ENCODE results near the gene HOXD12. TPM values are rescaled to one million over a fixed set of nuclear protein-coding genes. Genes with fewer than 3 reads are reported as not detected.

Gene HOXD12
- total RNA-seq, 4 donors from 2014 or later = not detected

DNA sequence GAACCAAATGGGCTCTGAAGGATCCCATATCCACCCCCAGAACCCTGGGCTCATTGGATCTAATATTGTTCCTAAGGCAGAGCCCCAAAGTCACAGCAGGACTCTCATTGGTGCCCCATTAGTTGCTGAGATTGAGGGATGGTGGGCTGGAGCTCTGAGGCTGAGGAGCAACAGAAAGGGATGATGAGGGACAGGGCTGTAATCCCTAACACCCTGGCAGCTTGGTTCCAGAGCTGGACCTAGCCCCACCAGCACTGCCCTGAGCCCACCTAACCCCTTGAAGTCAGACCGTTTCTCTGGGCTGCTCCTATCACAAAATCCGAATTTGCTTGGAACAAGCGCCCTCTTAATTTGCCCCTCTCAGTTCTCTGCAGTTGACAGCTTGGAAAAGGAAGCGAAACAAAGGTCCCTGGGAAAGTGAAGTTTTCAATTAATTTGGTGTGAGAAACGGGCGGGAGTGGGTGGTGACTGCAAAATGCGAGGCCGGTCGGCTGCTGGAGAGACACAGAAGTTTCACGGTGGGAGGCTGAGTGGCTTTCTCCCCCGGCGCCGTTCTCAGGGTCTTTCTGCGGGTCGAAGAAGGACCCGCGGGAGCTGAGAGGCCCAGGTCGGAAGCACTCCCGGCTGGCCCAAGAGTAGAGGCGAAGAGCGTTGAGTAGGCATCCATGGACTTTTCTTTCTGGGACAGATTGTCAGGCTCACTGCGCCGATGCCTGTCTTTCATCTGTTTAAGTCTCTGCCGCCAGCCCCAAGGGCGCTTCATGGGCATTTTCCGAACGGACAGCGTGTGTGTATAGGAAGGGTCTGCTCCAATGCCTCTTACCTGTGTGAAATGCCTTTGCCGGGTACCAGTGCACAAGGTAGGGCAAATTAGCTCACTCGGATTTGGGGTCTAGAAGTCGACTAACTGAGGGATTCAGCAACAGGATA, 8.0 kb upstream of the HOXD12 start:
- TF ChIP-seq, protein P1, sequence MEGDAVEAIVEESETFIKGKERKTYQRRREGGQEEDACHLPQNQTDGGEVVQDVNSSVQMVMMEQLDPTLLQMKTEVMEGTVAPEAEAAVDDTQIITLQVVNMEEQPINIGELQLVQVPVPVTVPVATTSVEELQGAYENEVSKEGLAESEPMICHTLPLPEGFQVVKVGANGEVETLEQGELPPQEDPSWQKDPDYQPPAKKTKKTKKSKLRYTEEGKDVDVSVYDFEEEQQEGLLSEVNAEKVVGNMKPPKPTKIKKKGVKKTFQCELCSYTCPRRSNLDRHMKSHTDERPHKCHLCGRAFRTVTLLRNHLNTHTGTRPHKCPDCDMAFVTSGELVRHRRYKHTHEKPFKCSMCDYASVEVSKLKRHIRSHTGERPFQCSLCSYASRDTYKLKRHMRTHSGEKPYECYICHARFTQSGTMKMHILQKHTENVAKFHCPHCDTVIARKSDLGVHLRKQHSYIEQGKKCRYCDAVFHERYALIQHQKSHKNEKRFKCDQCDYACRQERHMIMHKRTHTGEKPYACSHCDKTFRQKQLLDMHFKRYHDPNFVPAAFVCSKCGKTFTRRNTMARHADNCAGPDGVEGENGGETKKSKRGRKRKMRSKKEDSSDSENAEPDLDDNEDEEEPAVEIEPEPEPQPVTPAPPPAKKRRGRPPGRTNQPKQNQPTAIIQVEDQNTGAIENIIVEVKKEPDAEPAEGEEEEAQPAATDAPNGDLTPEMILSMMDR (IDR thresholded peaks at IDR 0.05; ENCODE audit: low read depth) = no peak

DNA sequence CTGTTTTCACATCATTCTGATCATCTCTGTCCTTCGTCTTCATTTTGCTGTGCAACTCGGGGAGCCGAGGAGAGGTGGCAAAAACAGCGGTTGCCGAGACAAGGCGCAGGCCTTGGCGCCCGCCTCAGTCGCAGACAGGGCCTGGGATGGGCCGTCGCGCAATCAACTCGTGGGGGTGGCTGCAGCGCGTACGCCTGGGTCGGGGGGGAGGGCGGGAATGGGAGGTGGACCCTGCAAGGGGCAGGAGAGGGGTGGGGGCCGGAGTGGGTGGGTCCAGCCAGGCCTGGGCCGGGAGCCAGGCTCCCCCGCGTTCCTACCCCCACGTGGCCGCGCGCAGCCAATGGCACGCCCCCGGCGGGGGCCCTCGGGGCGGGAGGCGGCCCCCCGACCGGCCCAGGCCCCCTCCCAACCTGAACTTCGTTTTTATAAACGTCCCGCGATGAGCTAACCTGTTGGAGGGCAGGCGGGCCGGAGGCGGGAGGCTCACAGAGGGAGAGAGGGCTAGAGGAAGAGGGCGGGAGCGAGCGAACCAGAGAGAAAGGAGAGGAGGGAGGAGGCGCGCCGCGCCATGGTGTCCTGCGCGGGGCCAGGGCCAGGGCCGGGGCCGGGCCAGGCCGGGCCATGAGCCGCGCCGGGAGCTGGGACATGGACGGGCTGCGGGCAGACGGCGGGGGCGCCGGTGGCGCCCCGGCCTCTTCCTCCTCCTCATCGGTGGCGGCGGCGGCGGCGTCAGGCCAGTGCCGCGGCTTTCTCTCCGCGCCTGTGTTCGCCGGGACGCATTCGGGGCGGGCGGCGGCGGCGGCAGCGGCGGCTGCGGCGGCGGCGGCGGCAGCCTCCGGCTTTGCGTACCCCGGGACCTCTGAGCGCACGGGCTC, 7.1 kb upstream of the HOXD12 start, which contains the start of gene HOXD13:
Gene HOXD13, plus strand, starts transcription at position 452 of the 875 bp plus-strand sequence. Its CDS starts 170 bp downstream, at position 622.
- TF ChIP-seq, protein P1 (IDR thresholded peaks at IDR 0.05; ENCODE audit: low read depth) = no peak

DNA sequence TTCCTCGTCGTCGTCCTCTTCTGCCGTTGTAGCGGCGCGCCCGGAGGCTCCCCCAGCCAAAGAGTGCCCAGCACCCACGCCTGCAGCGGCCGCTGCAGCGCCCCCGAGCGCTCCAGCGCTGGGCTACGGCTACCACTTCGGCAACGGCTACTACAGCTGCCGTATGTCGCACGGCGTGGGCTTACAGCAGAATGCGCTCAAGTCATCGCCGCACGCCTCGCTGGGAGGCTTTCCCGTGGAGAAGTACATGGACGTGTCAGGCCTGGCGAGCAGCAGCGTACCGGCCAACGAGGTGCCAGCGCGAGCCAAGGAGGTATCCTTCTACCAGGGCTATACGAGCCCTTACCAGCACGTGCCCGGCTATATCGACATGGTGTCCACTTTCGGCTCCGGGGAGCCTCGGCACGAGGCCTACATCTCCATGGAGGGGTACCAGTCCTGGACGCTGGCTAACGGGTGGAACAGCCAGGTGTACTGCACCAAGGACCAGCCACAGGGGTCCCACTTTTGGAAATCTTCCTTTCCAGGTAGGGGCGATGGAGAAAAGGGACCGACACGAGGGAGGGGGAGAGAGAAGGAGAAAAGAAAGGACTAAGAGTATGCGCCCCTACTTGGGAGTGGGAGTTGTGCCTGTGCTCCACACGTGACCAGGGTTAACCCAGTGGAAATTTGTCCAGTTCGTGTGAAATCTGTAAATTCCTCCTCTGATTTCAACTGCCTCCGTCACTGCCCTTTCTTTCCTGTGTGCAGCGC, 6.3 kb upstream of the HOXD12 start:
- TF ChIP-seq, protein P1 (IDR thresholded peaks at IDR 0.05; ENCODE audit: low read depth) = no peak

DNA sequence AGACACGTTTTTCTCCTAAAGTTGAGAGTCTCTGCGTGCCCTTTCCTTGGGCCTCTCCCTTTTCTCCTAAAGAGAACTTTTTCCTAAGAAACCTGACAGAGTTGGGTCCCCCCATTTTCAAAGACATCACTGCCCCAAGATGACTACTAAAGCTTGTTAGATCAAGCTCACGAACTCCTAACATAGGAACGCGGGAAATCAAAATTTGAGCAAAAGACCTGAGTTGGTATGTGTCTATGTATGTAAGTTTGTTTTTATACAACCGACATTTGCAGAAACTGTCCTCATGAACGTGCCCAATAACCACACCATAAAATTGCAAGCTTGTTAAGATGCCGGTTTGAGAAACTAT, 5.7 kb upstream of the HOXD12 start:
- TF ChIP-seq, protein P1 (IDR thresholded peaks at IDR 0.05; ENCODE audit: low read depth) = no peak

DNA sequence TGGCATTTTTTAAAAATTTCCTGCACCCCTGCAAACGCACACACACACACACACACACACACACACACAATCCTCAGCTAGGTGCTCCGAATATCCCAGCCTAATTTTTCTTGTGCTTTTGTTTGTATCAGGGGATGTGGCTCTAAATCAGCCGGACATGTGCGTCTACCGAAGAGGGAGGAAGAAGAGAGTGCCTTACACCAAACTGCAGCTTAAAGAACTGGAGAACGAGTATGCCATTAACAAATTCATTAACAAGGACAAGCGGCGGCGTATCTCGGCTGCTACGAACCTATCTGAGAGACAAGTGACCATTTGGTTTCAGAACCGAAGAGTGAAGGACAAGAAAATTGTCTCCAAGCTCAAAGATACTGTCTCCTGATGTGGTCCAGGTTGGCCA, 5.2 kb upstream of the HOXD12 start:
- TF ChIP-seq, protein P1 (IDR thresholded peaks at IDR 0.05; ENCODE audit: low read depth) = no peak

DNA sequence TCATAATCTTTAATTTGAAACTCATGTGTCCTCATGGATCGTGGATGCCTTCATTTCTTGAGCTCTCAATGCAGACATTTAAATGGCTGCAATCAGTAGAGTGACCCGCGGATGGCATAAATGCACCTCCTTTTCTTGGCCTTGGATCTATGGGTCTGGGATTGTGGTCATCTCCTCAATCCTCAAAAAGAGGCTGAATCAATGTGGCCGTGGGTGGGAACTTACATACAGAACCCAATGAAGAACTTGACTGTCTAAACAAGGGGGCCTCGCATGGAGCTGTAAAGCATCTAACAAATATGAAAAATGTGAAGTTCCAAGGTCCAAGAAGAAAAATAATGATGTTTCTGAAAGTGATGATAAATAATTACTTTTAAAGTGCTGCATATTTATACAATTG, 4.2 kb upstream of the HOXD12 start:
- TF ChIP-seq, protein P1 (IDR thresholded peaks at IDR 0.05; ENCODE audit: low read depth) = no peak

Data from subcutaneous adipose tissue (tissue), 4 donors.